BLaER1 treated with 17β-estradiol and CSF1 and Interleukin-3, amounts not matched to agents 10 nM and 100 nM (cell line): ENCODE data around the gene ASPSCR1.

Experiments used
- H3K27ac ChIP-seq, 11 experiments: shearing (Covaris generic); formaldehyde crosslinking; 2 replicates each; pipeline ENCODE4 v1.8.1; 2022
- H3K27me3 ChIP-seq, 11 experiments: shearing (Covaris generic); formaldehyde crosslinking; 2 replicates each; pipeline ENCODE4 v1.8.1; 2022
- H3K36me3 ChIP-seq, 11 experiments: shearing (Covaris generic); formaldehyde crosslinking; 2 replicates each; pipeline ENCODE4 v1.8.1; 2022
- H3K4me1 ChIP-seq, 10 experiments: shearing (Covaris generic); formaldehyde crosslinking; 2 replicates each; pipeline ENCODE4 v1.8.1; 2022
- H3K4me2 ChIP-seq, 11 experiments: shearing (Covaris generic); formaldehyde crosslinking; 2 replicates each; pipeline ENCODE4 v1.8.1; 2022
- H3K4me3 ChIP-seq, 10 experiments: shearing (Covaris generic); formaldehyde crosslinking; 2 replicates each; pipeline ENCODE4 v1.8.1; 2022
- H3K9ac ChIP-seq, 11 experiments: shearing (Covaris generic); formaldehyde crosslinking; 2 replicates each; pipeline ENCODE4 v1.8.1; 2022
- H3K9me3 ChIP-seq, 11 experiments: shearing (Covaris generic); formaldehyde crosslinking; replicated peaks in 1 of 11; 2 replicates each; pipeline ENCODE4 v1.8.1; 2022
- H4K20me1 ChIP-seq, 11 experiments: shearing (Covaris generic); formaldehyde crosslinking; 2 replicates each; pipeline ENCODE4 v1.8.1; 2022
- Cebpa-rat ChIP-seq, 11 experiments: shearing (Covaris generic); IDR thresholded peaks; 2 replicates each; pipeline ENCODE4 v1.8.1; 2022

ASPSCR1 gene

GRCh38 chr17:82008258-82008940 lies 31.0 kb downstream of the ASPSCR1 start:
- Histone ChIP-seq H3K9me3 (no peaks in the 10 kb centered on the region), H3K36me3 (no peaks in the 10 kb centered on the region; a peak in 1 of 22 replicates), H3K27me3 (peaks cover 6 to 49% (median 33%) of the 10 kb centered on the region in 11 experiments; a peak in 21 of 22 replicates), H4K20me1 (peaks cover 43 to 90% (median 73%) of the 10 kb centered on the region in 11 experiments; a peak in 21 of 22 replicates), H3K9ac (no peak overlapping the region), H3K4me3 (no peak overlapping the region), H3K4me1 (peaks cover 21 to 88% (median 63%) of the 10 kb centered on the region in 10 experiments), H3K27ac (no peak overlapping the region), H3K4me2 (peak overlapping the region in 5 of 11 experiments; percentile 60 to 93 (median 74); a peak in 10 of 22 replicates)
- TF ChIP-seq Cebpa-rat (IDR thresholded peaks at IDR 0.05), result no peak

- peak overlapping the region in 2 of 11 experiments; percentile 10 to 93; a peak in 1 of 22 replicates for H3K4me2 ChIP-seq
- TF ChIP-seq Cebpa-rat (IDR thresholded peaks at IDR 0.05), result no peak
- 0 out of 22 replicates have a peak overlapping the region, but pooled peaks of 1 of the 11 experiments have one; percentile 29 for H3K9ac ChIP-seq
- H3K9me3 ChIP-seq, result no peaks in the 10 kb centered on the region
- H3K27ac ChIP-seq, result no peak overlapping the region
- H4K20me1 ChIP-seq, result peaks cover 37 to 90% (median 74%) of the 10 kb centered on the region in 11 experiments; a peak in 21 of 22 replicates
- peaks cover 6 to 55% (median 39%) of the 10 kb centered on the region in 11 experiments; a peak in 21 of 22 replicates for H3K27me3 ChIP-seq
- H3K4me1 ChIP-seq, result peaks cover 15 to 88% (median 63%) of the 10 kb centered on the region in 10 experiments
- no peaks in the 10 kb centered on the region; a peak in 1 of 22 replicates for H3K36me3 ChIP-seq
- H3K4me3 ChIP-seq, result no peak overlapping the region
These were observed 31.5 kb downstream of the ASPSCR1 start for GRCh38 chr17:82008941-82009405.

GRCh38 chr17:82009413-82009812 lies 32.0 kb downstream of the ASPSCR1 start:
- Histone ChIP-seq H3K9ac (0 out of 22 replicates have a peak overlapping the region, but pooled peaks of 1 of the 11 experiments have one; percentile 29), H3K27me3 (peaks cover 6 to 55% (median 39%) of the 10 kb centered on the region in 11 experiments; a peak in 21 of 22 replicates), H3K9me3 (no peaks in the 10 kb centered on the region), H4K20me1 (peaks cover 33 to 90% (median 74%) of the 10 kb centered on the region in 11 experiments; a peak in 21 of 22 replicates), H3K4me1 (peaks cover 10 to 88% (median 63%) of the 10 kb centered on the region in 10 experiments; a peak in 19 of 20 replicates), H3K4me2 (peak overlapping the region in 1 of 11 experiments; percentile 10; a peak in 1 of 22 replicates), H3K36me3 (no peaks in the 10 kb centered on the region; a peak in 1 of 22 replicates), H3K27ac (no peak overlapping the region), H3K4me3 (no peak overlapping the region)
- TF ChIP-seq Cebpa-rat (IDR thresholded peaks at IDR 0.05), result no peak

- Histone ChIP-seq H3K27ac (no peak overlapping the region), H3K4me3 (no peak overlapping the region), H3K9ac (peak overlapping the region in 2 of 11 experiments; percentile 49 to 52; a peak in 2 of 22 replicates), H3K36me3 (no peaks in the 10 kb centered on the region; a peak in 1 of 22 replicates), H3K9me3 (no peaks in the 10 kb centered on the region), H3K27me3 (peaks cover 6 to 60% (median 41%) of the 10 kb centered on the region in 11 experiments; a peak in 21 of 22 replicates), H3K4me2 (peak overlapping the region in 8 of 11 experiments; percentile 64 to 86 (median 76); a peak in 12 of 22 replicates), H3K4me1 (peaks cover 0 to 87% (median 60%) of the 10 kb centered on the region in 10 experiments; a peak in 18 of 20 replicates), H4K20me1 (peaks cover 19 to 88% (median 73%) of the 10 kb centered on the region in 11 experiments; a peak in 20 of 22 replicates)
- TF ChIP-seq Cebpa-rat (IDR thresholded peaks at IDR 0.05), result no peak
These were observed 33.4 kb downstream of the ASPSCR1 start for GRCh38 chr17:82010575-82011525.

GRCh38 chr17:82011617-82012187 lies 34.3 kb downstream of the ASPSCR1 start:
- peaks cover 6 to 56% (median 41%) of the 10 kb centered on the region in 11 experiments; a peak in 21 of 22 replicates for H3K27me3 ChIP-seq
- H3K9me3 ChIP-seq, result no peaks in the 10 kb centered on the region
- no peak overlapping the region for H3K27ac ChIP-seq
- TF ChIP-seq Cebpa-rat (IDR thresholded peaks at IDR 0.05), result no peak
- no peak overlapping the region for H3K4me3 ChIP-seq
- H4K20me1 ChIP-seq, result peaks cover 11 to 88% (median 65%) of the 10 kb centered on the region in 11 experiments; a peak in 20 of 22 replicates
- H3K4me2 ChIP-seq, result peak overlapping the region in 10 of 11 experiments; percentile 33 to 86 (median 74); a peak in 20 of 22 replicates
- no peaks in the 10 kb centered on the region; a peak in 2 of 22 replicates for H3K36me3 ChIP-seq
- H3K4me1 ChIP-seq, result peaks cover 0 to 80% (median 58%) of the 10 kb centered on the region in 10 experiments; a peak in 18 of 20 replicates
- H3K9ac ChIP-seq, result peak overlapping the region in 6 of 11 experiments; percentile 16 to 71 (median 50); a peak in 8 of 22 replicates

GRCh38 chr17:82012261-82012639 lies 34.8 kb downstream of the ASPSCR1 start:
- Histone ChIP-seq H3K27ac (no peak overlapping the region), H3K4me2 (peak overlapping the region in 10 of 11 experiments; percentile 33 to 86 (median 74); a peak in 20 of 22 replicates), H3K27me3 (peaks cover 6 to 52% (median 37%) of the 10 kb centered on the region in 11 experiments; a peak in 21 of 22 replicates), H3K4me1 (peaks cover 0 to 75% (median 53%) of the 10 kb centered on the region in 10 experiments; a peak in 18 of 20 replicates), H3K9ac (peak overlapping the region in 9 of 11 experiments; percentile 16 to 71 (median 47); a peak in 13 of 22 replicates), H3K36me3 (peaks cover 0 to 3% (median 0%) of the 10 kb centered on the region in 11 experiments; a peak in 5 of 22 replicates), H3K9me3 (no peaks in the 10 kb centered on the region), H3K4me3 (no peak overlapping the region; a peak in 1 of 20 replicates), H4K20me1 (peaks cover 7 to 88% (median 60%) of the 10 kb centered on the region in 11 experiments; a peak in 19 of 22 replicates)
- no peak for TF ChIP-seq Cebpa-rat (IDR thresholded peaks at IDR 0.05)

- peaks cover 0 to 69% (median 48%) of the 10 kb centered on the region in 10 experiments; a peak in 18 of 20 replicates for H3K4me1 ChIP-seq
- H3K9me3 ChIP-seq, result no peaks in the 10 kb centered on the region
- peaks cover 2 to 88% (median 60%) of the 10 kb centered on the region in 11 experiments; a peak in 19 of 22 replicates for H4K20me1 ChIP-seq
- peak overlapping the region in 9 of 11 experiments; percentile 16 to 71 (median 47); a peak in 13 of 22 replicates for H3K9ac ChIP-seq
- peaks cover 6 to 47% (median 32%) of the 10 kb centered on the region in 11 experiments; a peak in 21 of 22 replicates for H3K27me3 ChIP-seq
- peaks cover 0 to 8% (median under 1%) of the 10 kb centered on the region in 11 experiments; a peak in 7 of 22 replicates for H3K36me3 ChIP-seq
- TF ChIP-seq Cebpa-rat (IDR thresholded peaks at IDR 0.05), result no peak
- no peak overlapping the region for H3K27ac ChIP-seq
- no peak overlapping the region; a peak in 1 of 20 replicates for H3K4me3 ChIP-seq
- H3K4me2 ChIP-seq, result peak overlapping the region in 10 of 11 experiments; percentile 9 to 86 (median 74); a peak in 19 of 22 replicates
These were observed 35.3 kb downstream of the ASPSCR1 start for GRCh38 chr17:82012640-82013295.
